Fibroblast of pulmonary artery (primary cell): Measurements from ENCODE around the gene TRIM3.

Experiments
- DNase-seq: peaks from one replicate; pipeline ENCODE4 v3.0.0-alpha.2; 2010; ENCODE audit warnings: low read depth
- H3K4me3 ChIP-seq: replicated peaks from 2 replicates; pipeline ENCODE4 v1.5.1; 2011; ENCODE audit warnings: low read depth, mild to moderate bottlenecking, control low read depth, low read length, moderate library complexity
- CTCF ChIP-seq: IDR thresholded peaks from 2 replicates; pipeline ENCODE4 v1.5.1; 2011; ENCODE audit warnings: mild to moderate bottlenecking, control low read depth, low read length, inconsistent platforms; ENCODE audit errors: missing control alignments

TRIM3 gene

GRCh38 chr11:6468712-6469495, 4.8 kb downstream of the TRIM3 start:
- DNase-seq: peak; percentile 95
- H3K4me3 ChIP-seq: no peak overlapping the region
- TF ChIP-seq CTCF: no peak

- no peak overlapping the region for H3K4me3 ChIP-seq
- TF ChIP-seq CTCF: no peak
- no peak for DNase-seq
Measured at GRCh38 chr11:6459099-6459450, 14.7 kb downstream of the TRIM3 start.

- TF ChIP-seq CTCF: no peak
- no peak overlapping the region for H3K4me3 ChIP-seq
- no peak for DNase-seq
Measured at GRCh38 chr11:6458352-6459098, 15.2 kb downstream of the TRIM3 start.

GRCh38 chr11:6457581-6458320, 16.0 kb downstream of the TRIM3 start:
- no peak for DNase-seq
- no peak for TF ChIP-seq CTCF

GRCh38 chr11:6456361-6457073, 17.2 kb downstream of the TRIM3 start:
- DNase-seq: no peak
- no peak for TF ChIP-seq CTCF
- no peak overlapping the region for H3K4me3 ChIP-seq

More at GRCh38 chr11:6457581-6458320, 16.0 kb downstream of the TRIM3 start:
- H3K4me3 ChIP-seq: no peak overlapping the region

- no peak overlapping the region for H3K4me3 ChIP-seq
- TF ChIP-seq CTCF: no peak
- DNase-seq: no peak
Measured at GRCh38 chr11:6455070-6455469, 18.7 kb downstream of the TRIM3 start.
